ENCODE results near the gene ZNF708.
A peak's percentile ranks its signal among the peaks of the same experiment; 100 is the strongest.
"Not testable (repeated sequence)": the region's sequence is repeated elsewhere in the genome, so short reads cannot be mapped to it uniquely, and the experiment has no call there.

ZNF708 gene

DNA sequence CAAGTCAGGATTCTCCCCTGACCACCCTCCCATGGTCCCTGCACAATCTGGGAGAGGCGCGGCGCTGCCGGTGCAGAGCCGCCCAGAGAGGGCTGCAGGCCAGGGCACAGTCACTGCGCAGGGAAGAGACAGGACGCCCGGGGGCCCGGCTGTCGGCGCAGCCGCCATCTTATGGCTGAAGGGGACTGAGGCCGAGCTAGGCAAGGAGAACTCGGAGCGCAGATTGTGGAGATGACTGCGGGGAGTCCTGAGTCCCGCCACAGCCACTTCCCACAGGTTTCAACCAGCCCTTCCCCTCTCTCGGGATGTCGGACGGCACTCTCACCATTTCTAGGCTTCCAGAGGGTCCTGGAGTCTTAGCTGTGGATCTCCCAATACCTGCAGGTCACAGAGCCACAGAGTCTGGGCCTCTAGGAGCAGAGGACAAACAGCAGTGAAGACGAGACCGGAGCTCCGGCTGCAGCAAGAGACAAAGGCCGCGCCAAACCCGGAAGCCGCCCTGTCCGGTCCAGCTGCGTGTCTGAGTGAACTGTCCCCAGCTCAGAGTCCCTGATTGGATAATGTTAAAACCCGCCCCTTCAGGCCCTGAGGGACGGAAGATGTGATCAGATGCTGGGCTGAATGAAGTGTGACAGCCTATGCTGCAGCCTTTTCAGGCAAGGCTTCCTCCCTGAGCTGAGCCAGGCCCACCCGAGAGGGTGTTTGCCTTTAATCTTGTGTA lies at the start of gene ZNF708:
Gene ZNF708 (minus strand): TSS at position 526 of the 721 bp plus-strand sequence. CDS start 198 bp downstream, at position 328.
- DNase-seq = peak; percentile 67 to 74

GRCh38 chr19:21362291-21362690 lies 33.1 kb upstream of the ZNF708 start:
- no peak for DNase-seq

GRCh38 chr19:21358768-21359451 lies 29.7 kb upstream of the ZNF708 start, which contains the start of gene ZNF738:
Gene ZNF738 (plus strand): TSS chr19:21359000. CDS start chr19:21359141, 141 bp downstream.
- peak; percentile 67 to 77 for DNase-seq

GRCh38 chr19:21352830-21353229 lies 23.6 kb upstream of the ZNF708 start:
- DNase-seq = no peak

- DNase-seq = not testable (repeated sequence)
Observed at GRCh38 chr19:21344841-21345240, 15.6 kb upstream of the ZNF708 start.

DNA sequence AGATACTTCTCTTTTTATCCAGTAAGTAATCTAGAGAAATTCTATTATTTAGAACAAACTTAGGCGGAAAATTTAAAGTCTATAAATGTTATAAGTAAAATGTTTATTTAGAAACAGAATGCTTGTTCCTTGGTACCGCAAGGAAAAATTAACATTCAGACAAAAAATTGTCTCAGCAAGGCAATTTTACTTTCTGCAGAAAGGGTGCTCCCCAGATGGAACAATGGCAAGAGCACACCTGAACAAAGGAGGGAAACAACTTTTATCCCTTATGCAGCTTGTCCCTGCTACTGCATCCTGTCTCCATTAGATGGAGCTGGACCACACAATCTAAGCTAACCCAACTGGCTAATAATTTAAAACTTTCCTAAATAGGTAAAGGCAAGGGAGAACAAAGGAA lies 6.5 kb upstream of the ZNF708 start:
- no peak for DNase-seq

- no peak for DNase-seq
Observed at GRCh38 chr19:21328406-21328805, 804 bp downstream of the ZNF708 start.

GRCh38 chr19:21326169-21326568 lies 3.0 kb downstream of the ZNF708 start:
- DNase-seq = no peak

DNA sequence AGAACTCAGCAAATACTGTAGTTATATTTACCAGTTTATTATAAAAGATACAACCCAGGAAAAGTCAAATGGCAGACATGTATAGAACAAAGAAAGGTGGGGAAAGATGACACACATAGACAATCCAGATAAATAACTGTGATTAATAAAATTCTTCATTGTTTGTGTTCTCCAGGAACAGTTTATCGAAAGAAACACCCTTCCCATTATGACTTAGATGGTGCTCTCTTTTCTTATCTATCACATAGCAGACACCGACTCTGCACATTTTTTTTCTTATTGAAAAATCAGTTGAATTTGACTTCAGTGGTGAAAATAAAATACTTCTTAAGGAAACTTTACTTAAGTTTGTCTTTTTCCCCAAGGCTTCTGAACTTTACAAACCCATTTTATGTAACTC lies 6.2 kb downstream of the ZNF708 start:
- DNase-seq = no peak

DNA sequence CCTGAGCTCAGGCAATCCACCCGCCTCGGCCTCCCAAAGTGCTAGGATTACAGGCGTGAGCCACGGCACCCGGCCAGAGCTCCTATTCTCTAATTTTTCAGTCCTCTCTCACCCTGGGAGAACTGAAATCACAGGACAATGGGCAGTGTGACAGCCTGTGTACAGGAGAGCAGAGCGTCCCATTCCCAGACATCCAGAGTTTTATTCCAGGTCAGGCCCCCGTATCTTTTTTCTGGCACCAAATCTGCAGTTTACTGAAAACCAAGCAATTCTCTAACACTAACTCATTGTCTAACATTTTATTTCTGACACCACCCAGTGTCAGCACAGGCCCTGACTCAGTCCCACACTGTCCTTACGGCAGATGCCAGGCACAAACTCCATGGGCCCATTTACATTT lies 6.7 kb downstream of the ZNF708 start:
- DNase-seq = no peak

GRCh38 chr19:21321996-21322395 lies 7.2 kb downstream of the ZNF708 start:
- DNase-seq = no peak

- DNase-seq = no peak
Observed at GRCh38 chr19:21321134-21321533, 8.1 kb downstream of the ZNF708 start.

DNA sequence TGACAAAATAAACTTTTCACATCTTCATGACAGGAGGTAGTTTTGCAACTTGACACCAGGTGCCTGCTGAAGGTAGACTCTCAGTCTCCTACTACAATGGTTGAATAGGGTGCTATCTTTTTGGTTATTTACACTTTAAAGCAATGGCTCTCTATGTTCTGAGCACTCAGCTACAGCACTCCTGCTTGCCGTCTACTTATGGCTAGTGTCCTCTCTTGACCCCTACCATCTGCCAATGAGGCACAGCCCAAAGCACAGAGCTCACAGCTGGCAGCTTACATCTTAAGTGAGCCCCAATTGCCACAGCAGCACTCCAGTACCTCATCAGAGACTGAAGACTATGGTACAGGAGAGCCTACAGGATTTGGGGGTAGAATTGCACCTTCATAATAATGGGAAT lies 11.4 kb downstream of the ZNF708 start:
- no peak for DNase-seq

DNA sequence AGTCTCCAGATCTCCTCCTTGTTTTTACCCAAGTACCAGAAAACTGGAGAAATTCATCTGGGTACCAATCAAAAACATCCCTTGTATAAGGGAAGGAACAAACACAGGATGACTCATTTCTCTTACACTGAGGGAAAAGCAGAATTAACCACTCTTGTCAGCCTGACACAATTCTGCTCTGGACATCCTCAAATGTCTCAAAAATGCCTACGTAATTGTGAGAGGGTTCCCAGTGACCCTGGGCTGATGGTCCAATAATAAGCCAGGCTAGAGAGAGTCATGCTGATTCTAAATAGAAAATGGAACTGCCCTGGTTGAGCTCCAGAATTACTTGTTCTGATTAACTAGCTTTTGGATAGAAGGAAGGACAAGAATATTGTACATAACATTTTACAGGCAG lies 14.5 kb downstream of the ZNF708 start:
- DNase-seq = no peak

DNA sequence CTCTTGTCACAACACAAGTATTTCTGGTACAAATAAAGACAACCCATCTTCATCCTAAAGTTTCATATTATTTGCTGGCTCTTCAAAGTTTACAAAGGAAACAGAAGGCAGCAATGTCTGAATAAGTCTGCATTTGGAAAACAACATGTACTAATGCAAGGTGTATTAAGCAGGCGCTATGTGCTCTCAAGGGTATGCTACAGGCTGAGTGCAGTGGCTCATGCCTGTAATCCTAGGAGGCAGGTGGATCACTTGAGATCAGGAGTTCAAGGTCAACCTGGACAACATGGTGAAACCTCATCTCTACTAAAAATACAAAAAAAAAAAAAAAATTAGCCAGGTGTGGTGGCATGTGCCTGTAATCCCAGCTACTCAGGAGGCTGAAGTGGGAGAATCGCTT lies 16.4 kb downstream of the ZNF708 start:
- DNase-seq = not testable (repeated sequence)

DNA sequence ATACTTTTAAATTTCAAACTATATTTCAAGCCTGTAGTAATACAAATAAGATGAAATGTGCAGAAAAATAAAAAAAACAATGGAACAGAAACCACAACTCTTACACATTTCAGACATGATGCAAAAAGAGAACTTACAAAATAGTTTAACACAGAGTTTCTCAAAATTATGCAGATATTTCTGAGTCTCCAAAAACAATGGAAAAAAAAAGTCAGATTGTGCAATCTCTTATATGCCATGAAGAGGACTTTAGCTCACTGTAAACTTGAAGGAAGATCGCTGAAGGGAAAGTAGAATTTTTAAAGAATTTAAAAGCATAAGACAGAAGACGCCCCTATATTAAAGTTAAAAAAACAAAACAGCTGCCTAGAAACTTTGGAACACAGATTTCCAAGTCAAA lies 20.4 kb downstream of the ZNF708 start:
- DNase-seq = no peak

- DNase-seq = not testable (repeated sequence)
Observed at GRCh38 chr19:21306881-21307479, 22.2 kb downstream of the ZNF708 start.

- DNase-seq = not testable (repeated sequence)
Observed at GRCh38 chr19:21293768-21294167, 35.4 kb downstream of the ZNF708 start.

DNA sequence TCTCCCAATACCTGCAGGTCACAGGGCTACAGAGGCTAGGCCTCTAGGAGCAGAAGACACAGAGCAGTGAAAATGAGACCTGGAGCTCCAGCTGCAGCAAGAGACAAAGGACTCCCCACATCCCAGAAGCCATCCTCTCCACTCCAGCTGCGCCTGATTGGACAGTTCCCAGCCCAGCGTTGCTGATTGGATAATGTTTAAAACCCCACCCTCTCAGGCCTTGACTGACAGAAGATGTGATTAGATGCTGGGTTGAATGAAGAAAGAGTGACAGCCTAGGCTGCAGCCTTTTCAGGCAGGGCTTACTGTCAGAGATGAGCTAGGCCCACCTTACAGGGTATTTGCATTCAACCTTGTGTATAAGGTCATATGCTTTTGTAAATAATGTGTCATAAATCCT lies 59.4 kb downstream of the ZNF708 start:
- DNase-seq = no peak

DNA sequence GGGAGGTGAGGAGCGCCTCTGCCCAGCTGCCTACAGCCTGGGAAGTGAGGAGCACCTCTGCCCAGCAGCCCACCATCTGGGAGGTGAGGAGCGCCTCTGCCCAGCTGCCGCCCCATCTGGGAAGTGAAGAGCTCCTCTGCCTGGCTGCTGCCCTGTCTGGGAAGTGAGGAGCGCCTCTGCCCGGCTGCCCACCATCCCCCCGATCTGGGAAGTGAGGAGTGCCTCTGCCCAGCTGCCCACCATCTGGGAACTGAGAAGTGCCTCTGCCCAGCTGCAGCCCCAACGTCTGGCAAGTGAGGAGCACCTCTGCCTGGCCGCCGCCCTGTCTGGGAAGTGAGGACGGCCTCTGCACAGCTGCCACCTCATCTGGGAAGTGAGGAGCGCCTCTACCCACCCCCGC lies 64.3 kb downstream of the ZNF708 start:
- no peak for DNase-seq

GRCh38 chr19:21264416-21264815 lies 64.8 kb downstream of the ZNF708 start:
- no peak for DNase-seq

GRCh38 chr19:21260848-21261381 lies 68.3 kb downstream of the ZNF708 start:
- DNase-seq = not testable (repeated sequence)

DNA sequence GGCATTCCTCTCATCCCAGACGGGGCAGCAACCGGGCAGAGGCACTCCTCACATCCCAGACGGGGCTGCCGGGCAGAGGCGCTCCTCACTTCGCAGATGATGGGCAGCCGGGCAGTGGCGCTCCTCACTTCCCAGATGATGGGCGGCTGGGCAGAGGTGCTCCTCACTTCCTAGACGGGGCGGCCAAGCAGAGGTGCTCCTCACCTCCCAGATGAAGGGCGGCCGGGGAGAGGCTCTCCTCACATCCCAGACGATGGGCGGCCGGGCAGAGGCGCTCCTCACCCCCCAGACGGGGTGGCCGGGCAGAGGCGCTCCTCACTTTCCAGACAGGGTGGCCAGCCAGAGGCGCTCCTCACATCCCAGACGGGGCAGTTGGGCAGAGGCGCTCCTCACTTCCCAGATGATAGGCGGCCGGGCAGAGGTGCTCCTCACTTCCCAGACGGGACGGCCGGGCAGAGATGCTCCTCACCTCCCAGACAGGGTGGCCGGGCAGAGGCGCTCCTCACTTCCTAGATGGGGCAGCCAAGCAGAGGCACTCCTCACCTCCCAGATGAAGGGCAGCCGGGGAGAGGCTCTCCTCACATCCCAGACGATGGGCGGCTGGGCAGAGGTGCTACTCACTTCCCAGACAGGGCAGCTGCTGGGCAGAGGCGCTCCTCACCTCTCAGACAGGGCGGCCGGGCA lies 68.9 kb downstream of the ZNF708 start:
- DNase-seq = no peak
